Endothelial cell of umbilical vein (primary cell): ENCODE data around the gene ITGA1. TPM values are rescaled to one million over a fixed set of nuclear protein-coding genes. Genes with fewer than 3 reads are reported as not detected.

ENCODE experiments used
- BruUV-seq: library from RNA; stranded (reverse); fragments of 400-500 nt; replicated peaks from 2 replicates; lab custom pipeline; 2021; lab: Mats Ljungman, UMichigan
- CTCF ChIA-PET: fragments of 300-600, 350-600 bp; sonication (Branson Sonifier 250); formaldehyde crosslinking; loops from one replicate; lab custom pipeline; 2021; ENCODE audit warnings: antibody characterized with exemption, inconsistent platforms; lab: Charles Lee
- POLR2A ChIA-PET: fragments of 300-600, 350-600 bp; sonication (Branson Sonifier 250); formaldehyde crosslinking; loops from one replicate; lab custom pipeline; 2021; ENCODE audit warnings: antibody characterized with exemption, inconsistent platforms; lab: Charles Lee
- DNase-seq: peaks from one replicate; pipeline ENCODE4 v3.0.0-alpha.2; 2011; ENCODE audit warnings: low read depth, low spot score
- FAIRE-seq: peaks from 2 replicates; lab custom pipeline; 2011; peaks lifted over from hg19 to GRCh38; lab: Jason Lieb, UNC
- H2AFZ ChIP-seq: 2 replicates; pipeline ENCODE4 v1.6.0; 2012; ENCODE audit warnings: low read depth, low read length, control low read depth, inconsistent platforms
- H3K27ac ChIP-seq: 2 replicates; pipeline ENCODE4 v1.5.1; 2011; ENCODE audit warnings: low read depth, mild to moderate bottlenecking, control low read depth, low read length, moderate library complexity; ENCODE audit not compliant: insufficient read depth
- H3K27me3 ChIP-seq, 2 experiments: 2 replicates each; pipeline versions ENCODE4 v1.6.0 to v1.6.1; 2011; ENCODE audit warnings: low read length in 2 of 2, mixed read lengths in 1 of 2; ENCODE audit not compliant: control insufficient read depth in 2 of 2, insufficient read depth in 2 of 2
- H3K36me3 ChIP-seq, 2 experiments: 2 replicates in 1 of 2; 3 replicates in 1 of 2; pipeline ENCODE4 v1.5.1; 2011; ENCODE audit warnings: low read length in 2 of 2, mild to moderate bottlenecking in 1 of 2, moderate library complexity in 1 of 2; ENCODE audit not compliant: control insufficient read depth in 2 of 2, insufficient read depth in 2 of 2; ENCODE audit errors: extremely low read depth in 1 of 2
- H3K4me1 ChIP-seq: 3 replicates; pipeline ENCODE4 v1.5.1; 2011; ENCODE audit warnings: mild to moderate bottlenecking, low read length; ENCODE audit not compliant: control insufficient read depth, insufficient read depth; ENCODE audit errors: extremely low read depth
- H3K4me2 ChIP-seq: 2 replicates; pipeline ENCODE4 v1.6.1; 2011; ENCODE audit warnings: low read length, control low read depth, mixed read lengths; ENCODE audit not compliant: insufficient read depth
- H3K4me3 ChIP-seq, 3 experiments: fragments of 200-600 bp in 1 of 3; sonication (generic), shearing (Covaris generic) in 1 of 3; replicated peaks in 1 of 3; 2 replicates each; pipeline ENCODE4 v1.5.1; 2011 to 2016; ENCODE audit warnings: control low read depth in 3 of 3, low read length in 3 of 3, mild to moderate bottlenecking in 2 of 3, inconsistent platforms in 1 of 3, low read depth in 1 of 3, moderate library complexity in 1 of 3; ENCODE audit not compliant: insufficient read depth in 1 of 3
- H3K79me2 ChIP-seq: 2 replicates; pipeline ENCODE4 v1.6.0; 2012; ENCODE audit warnings: low read length, inconsistent platforms; ENCODE audit not compliant: control insufficient read depth, insufficient read depth
- H3K9ac ChIP-seq: replicated peaks from 2 replicates; pipeline ENCODE3; 2011; ENCODE audit warnings: low read length, control low read depth; ENCODE audit not compliant: insufficient read depth; ENCODE audit errors: extremely low read depth
- H3K9me1 ChIP-seq: replicated peaks from 3 replicates; pipeline ENCODE4 v1.6.0; 2011; ENCODE audit warnings: mild to moderate bottlenecking, low read length; ENCODE audit not compliant: control insufficient read depth, insufficient read depth; ENCODE audit errors: extremely low read depth
- H3K9me3 ChIP-seq: replicated peaks from 2 replicates; pipeline ENCODE4 v1.5.1; 2012; ENCODE audit warnings: low read length, inconsistent platforms; ENCODE audit not compliant: control insufficient read depth, insufficient read depth
- H4K20me1 ChIP-seq: replicated peaks from 2 replicates; pipeline ENCODE3; 2011; ENCODE audit warnings: mild to moderate bottlenecking, low read length; ENCODE audit not compliant: control insufficient read depth, insufficient read depth; ENCODE audit errors: extremely low read depth
- CTCF ChIP-seq, 2 donors: IDR thresholded peaks; 1 replicate in 1 of 2; 2 replicates in 1 of 2; pipeline ENCODE4 v1.5.1; 2011; ENCODE audit warnings: low read length in 2 of 2, mild to moderate bottlenecking in 2 of 2, moderate library complexity in 2 of 2, control low read depth in 1 of 2, inconsistent platforms in 1 of 2, low read depth in 1 of 2; ENCODE audit not compliant: insufficient read depth in 1 of 2; ENCODE audit errors: extremely low read depth in 1 of 2
- EZH2 ChIP-seq: IDR thresholded peaks from 2 replicates; pipeline ENCODE4 v1.6.1; 2012; ENCODE audit warnings: borderline replicate concordance, low read depth, mild to moderate bottlenecking, moderate library complexity, low read length, inconsistent platforms; ENCODE audit not compliant: severe bottlenecking
- FOS ChIP-seq: IDR thresholded peaks from 2 replicates; pipeline ENCODE4 v1.6.1; 2011; ENCODE audit warnings: mild to moderate bottlenecking, low read length, moderate library complexity, borderline replicate concordance; ENCODE audit not compliant: insufficient read depth
- GATA2 ChIP-seq: IDR thresholded peaks from 2 replicates; pipeline ENCODE4 v1.7.0; 2011; ENCODE audit warnings: low read depth, mild to moderate bottlenecking, moderate library complexity, mixed read lengths, low read length; ENCODE audit not compliant: insufficient read length, insufficient read depth
- JUN ChIP-seq: IDR thresholded peaks from 2 replicates; pipeline ENCODE4 v1.6.1; 2011; ENCODE audit warnings: borderline replicate concordance, low read depth; ENCODE audit not compliant: insufficient read length, insufficient read depth
- MAX ChIP-seq: IDR thresholded peaks from 2 replicates; pipeline ENCODE4 v1.6.1; 2011; ENCODE audit not compliant: insufficient read depth, insufficient read length
- MYC ChIP-seq: IDR thresholded peaks from one replicate; pipeline ENCODE4 v1.6.1; 2011; ENCODE audit warnings: mild to moderate bottlenecking, low read depth, low read length
- POLR2A ChIP-seq: IDR thresholded peaks from 2 replicates; pipeline ENCODE4 v1.6.1; 2012; ENCODE audit warnings: low read depth, mild to moderate bottlenecking, control low read depth, low read length
- POLR2AphosphoS5 ChIP-seq: IDR thresholded peaks from 2 replicates; pipeline ENCODE4 v1.6.1; 2012; ENCODE audit warnings: low read depth, mild to moderate bottlenecking, control low read depth, low read length, moderate library complexity; ENCODE audit not compliant: insufficient read depth
- dilution Hi-C: fragments of 300-500 bp; cut with MboI; formaldehyde crosslinking; loops from one replicate; pipeline ENCODE4 v1.15.0; 2019; ENCODE audit warnings: low sequenced_read_pairs; ENCODE audit not compliant: extremely low pct_ligation_motif_present
- intact Hi-C: fragments of 100-400 bp; cut with micrococcal nuclease; formaldehyde crosslinking; loops from one replicate; pipeline ENCODE4 v1.10.0; 2022
- polyA plus RNA-seq, 4 experiments: library from polyadenylated mRNA; depleted of rRNA in 3 of 4; stranded (reverse) in 3 of 4; unstranded in 1 of 4; fragments of >200 nt; gene quantifications; 2 replicates each; pipeline versions ENCODE4 v1.2.1 to v1.2.3, GENCODE V29; 2011 to 2012; ENCODE audit warnings: missing spikeins in 1 of 4
- total RNA-seq: library from RNA; stranded (reverse); gene quantifications from 2 replicates; pipeline ENCODE4 v1.2.3, GENCODE V29; 2021

ITGA1 gene
- total and polyA plus RNA-seq, 2 donors (not counting 3 experiments of a cell fraction or from before 2014, with no cell fraction given), result 0.65 to 1.9 TPM

GRCh38 chr5:52824827-52825226 lies 37.1 kb downstream of the ITGA1 start:
- H3K27ac ChIP-seq, result no peak overlapping the region
- H3K27me3 ChIP-seq, result no peaks in the 10 kb centered on the region
- dilution Hi-C loops, result no loop called here
- POLR2A ChIA-PET, result interaction anchor here (0.6 kb wide), 1 partner anchor 249 kb away, joined by 9 read pairs; no protein-coding TSS in a partner anchor
- H3K9me3 ChIP-seq, result peaks cover 2% of the 10 kb centered on the region
- H3K4me3 ChIP-seq, result no peak overlapping the region
- H3K79me2 ChIP-seq, result no peaks in the 10 kb centered on the region
- H4K20me1 ChIP-seq, result no peaks in the 10 kb centered on the region
- no peak overlapping the region for H3K4me2 ChIP-seq
- H3K4me1 ChIP-seq, result no peaks in the 10 kb centered on the region
- intact Hi-C loops, result no loop called here
- FAIRE-seq (no peak), DNase-seq (no peak)
- H3K9me1 ChIP-seq, result no peaks in the 10 kb centered on the region
- no peak for TF ChIP-seq GATA2
- no peak for TF ChIP-seq POLR2AphosphoS5
- H3K9ac ChIP-seq, result no peak overlapping the region
- H3K36me3 ChIP-seq, result no peaks in the 10 kb centered on the region
- no TSS peak for BruUV-seq
- CTCF ChIA-PET, result interaction anchor here (1.0 to 1.1 kb wide), 2 partner anchors 13 to 91 kb away, joined by 4 read pairs; no protein-coding TSS in a partner anchor
- no peak overlapping the region for H2AFZ ChIP-seq

GRCh38 chr5:52825826-52826225 lies 38.1 kb downstream of the ITGA1 start:
- POLR2A ChIA-PET, result no interaction called here
- Histone ChIP-seq H3K4me1 (no peaks in the 10 kb centered on the region), H3K27me3 (no peaks in the 10 kb centered on the region), H3K36me3 (no peaks in the 10 kb centered on the region), H3K4me3 (no peak overlapping the region), H3K9ac (no peak overlapping the region), H4K20me1 (no peaks in the 10 kb centered on the region), H3K79me2 (no peaks in the 10 kb centered on the region), H3K9me1 (no peaks in the 10 kb centered on the region), H3K27ac (no peak overlapping the region), H3K9me3 (peaks cover 2% of the 10 kb centered on the region), H3K4me2 (no peak overlapping the region), H2AFZ (no peak overlapping the region)
- TF ChIP-seq CTCF (IDR thresholded peaks at IDR 0.05; ENCODE audit: extremely low read depth in 1 of 2, insufficient read depth in 1 of 2, low read depth in 1 of 2, low read length in 2 of 2) (no peak), EZH2 (no peak), MAX (no peak), GATA2 (no peak), POLR2A (no peak), FOS (no peak), JUN (no peak), POLR2AphosphoS5 (no peak), MYC (no peak)
- no peak for DNase-seq
- intact Hi-C loops, result no loop called here
- FAIRE-seq, result no peak
- dilution Hi-C loops, result no loop called here
- CTCF ChIA-PET, result interaction anchor here (0.9 to 1.2 kb wide), 5 partner anchors 13 to 132 kb away, joined by 3 to 4 read pairs (median 3); no protein-coding TSS in a partner anchor
- no TSS peak for BruUV-seq
